ENCODE measurements around the gene KLRK1. TPM values are rescaled to one million over a fixed set of nuclear protein-coding genes. Genes with fewer than 3 reads are reported as not detected.
"Not testable (repeated sequence)": the region's sequence is repeated elsewhere in the genome, so short reads cannot be mapped to it uniquely, and the experiment has no call there.

KLRK1 gene
- total and polyA plus RNA-seq, 2 of the 4 experiments (the other 2 are of a cell fraction), result not detected

- H3K23ac ChIP-seq (ENCODE audit: low read depth, low read length); H3K9me1 ChIP-seq (ENCODE audit: insufficient read depth, low read length); ATAC-seq (ENCODE audit: low read depth); H2AFZ ChIP-seq (replicated peaks; ENCODE audit: low read length, poor library complexity); H4K91ac ChIP-seq (ENCODE audit: insufficient read depth, low read depth, low read length); H3K4me2 ChIP-seq (ENCODE audit: low read depth, low read length); H3K4me3 ChIP-seq (ENCODE audit: insufficient read depth, low read depth, low read length); POLR2A ChIA-PET (ENCODE audit: unreplicated experiment); H3K27me3 ChIP-seq (ENCODE audit: control insufficient read depth, insufficient read depth, low read length); H4K5ac ChIP-seq (ENCODE audit: low read depth, low read length); H3K79me1 ChIP-seq (ENCODE audit: low read depth in 1 of 2, low read length in 2 of 2); BruUV-seq (replicated peaks); H4K20me1 ChIP-seq (ENCODE audit: insufficient read depth, low read length); H2AK9ac ChIP-seq (replicated peaks; ENCODE audit: low read depth, low read length, poor library complexity); DNase-seq; H3K18ac ChIP-seq (ENCODE audit: low read depth, low read length); H2AK5ac ChIP-seq (ENCODE audit: low read depth, low read length); intact Hi-C loops (cut with micrococcal nuclease); H3K9ac ChIP-seq (ENCODE audit: low read depth, low read length); H3K14ac ChIP-seq (replicated peaks; ENCODE audit: low read depth, low read length); dilution Hi-C loops (cut with HindIII; ENCODE audit: low sequenced_read_pairs, unreplicated experiment); H2BK15ac ChIP-seq (ENCODE audit: low read depth, low read length); H3K56ac ChIP-seq (ENCODE audit: extremely low read depth, insufficient read depth, low read length); H3K36me3 ChIP-seq (ENCODE audit: control insufficient read depth, insufficient read depth, low read length); H3K9me3 ChIP-seq (ENCODE audit: control insufficient read depth, insufficient read depth, low read length); H3K4ac ChIP-seq (ENCODE audit: low read depth, low read length); H2BK5ac ChIP-seq (ENCODE audit: low read depth, low read length, poor library complexity, severe bottlenecking); H2BK20ac ChIP-seq (ENCODE audit: low read depth, low read length); in situ Hi-C loops (cut with MboI; ENCODE audit: low sequenced_read_pairs); H3K27ac ChIP-seq (ENCODE audit: insufficient read depth, low read length); H3K4me1 ChIP-seq (ENCODE audit: control insufficient read depth, insufficient read depth, low read length); CTCF ChIA-PET; H4K8ac ChIP-seq (ENCODE audit: low read depth in 2 of 2, low read length in 2 of 2); H2BK120ac ChIP-seq (ENCODE audit: low read depth, low read length): not testable (repeated sequence)
- WGBS, 2 experiments (ENCODE audit: extremely low coverage in 2 of 2, insufficient read length in 1 of 2), result no CpG with 5 or more reads among the region's 3 CpGs
These were observed 38.4 kb downstream of the KLRK1 start for GRCh38 chr12:10351457-10351856.
